Retina (tissue), 1 donor: ENCODE measurements around the gene SUCLG2.
A peak's percentile ranks its signal among the peaks of the same experiment; 100 is the strongest.

Experiments
- DNase-seq: peaks from one replicate; pipeline ENCODE4 v3.0.0-alpha.2; 2016

Gene SUCLG2

GRCh38 chr3:67497746-67498145 is 156.7 kb downstream of the SUCLG2 start:
- no peak for DNase-seq

GRCh38 chr3:67495751-67496150 is 158.7 kb downstream of the SUCLG2 start:
- no peak for DNase-seq

GRCh38 chr3:67493808-67494207 is 160.6 kb downstream of the SUCLG2 start:
- DNase-seq = no peak

GRCh38 chr3:67490658-67491057 is 163.8 kb downstream of the SUCLG2 start:
- DNase-seq = no peak

- DNase-seq = no peak
Measured at GRCh38 chr3:67489816-67490215, 164.6 kb downstream of the SUCLG2 start.

GRCh38 chr3:67487564-67488114 is 166.8 kb downstream of the SUCLG2 start:
- DNase-seq = no peak

DNA sequence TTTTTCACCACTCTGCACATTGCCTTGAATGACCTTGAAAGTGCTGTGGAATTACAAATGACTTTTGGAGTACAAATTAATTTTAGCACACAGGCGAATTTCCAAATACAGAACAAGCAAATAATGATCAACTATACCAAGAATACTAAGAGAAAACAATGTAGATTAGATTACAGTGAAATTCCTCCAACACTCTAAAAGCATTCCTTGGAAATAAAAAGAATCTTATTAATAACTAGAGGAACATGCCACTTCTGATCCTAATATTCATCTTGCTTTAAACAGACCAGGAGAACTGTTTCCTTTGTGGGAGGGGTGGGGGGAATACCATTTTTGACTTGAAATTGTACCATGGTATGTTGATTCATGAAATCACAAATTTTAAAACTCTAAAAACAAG is 167.5 kb downstream of the SUCLG2 start:
- DNase-seq = no peak

- no peak for DNase-seq
Measured at GRCh38 chr3:67484085-67484484, 170.3 kb downstream of the SUCLG2 start.

DNA sequence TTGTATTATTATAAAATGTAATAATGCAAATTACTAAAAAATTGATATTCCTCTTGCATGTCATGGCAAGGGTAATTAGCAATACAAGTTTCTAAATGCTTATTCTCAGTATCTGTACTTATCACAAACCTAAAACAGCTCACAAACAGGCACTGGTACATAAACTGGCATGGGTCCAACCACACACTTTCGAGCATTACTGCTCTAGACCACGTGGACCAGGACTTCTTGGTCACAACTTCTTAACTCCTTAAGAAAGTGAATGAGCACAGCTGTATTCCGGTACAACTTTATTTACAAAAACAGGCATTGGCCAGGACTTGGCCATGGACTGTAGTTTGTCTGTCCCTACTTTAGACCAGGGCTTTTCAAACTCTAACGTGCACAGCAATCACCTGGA is 173.3 kb downstream of the SUCLG2 start:
- no peak for DNase-seq

GRCh38 chr3:67478423-67478822 is 176.0 kb downstream of the SUCLG2 start:
- DNase-seq = no peak

- no peak for DNase-seq
Measured at GRCh38 chr3:67474311-67474710, 180.1 kb downstream of the SUCLG2 start.

- DNase-seq = no peak
Measured at GRCh38 chr3:67472674-67473201, 181.7 kb downstream of the SUCLG2 start.

DNA sequence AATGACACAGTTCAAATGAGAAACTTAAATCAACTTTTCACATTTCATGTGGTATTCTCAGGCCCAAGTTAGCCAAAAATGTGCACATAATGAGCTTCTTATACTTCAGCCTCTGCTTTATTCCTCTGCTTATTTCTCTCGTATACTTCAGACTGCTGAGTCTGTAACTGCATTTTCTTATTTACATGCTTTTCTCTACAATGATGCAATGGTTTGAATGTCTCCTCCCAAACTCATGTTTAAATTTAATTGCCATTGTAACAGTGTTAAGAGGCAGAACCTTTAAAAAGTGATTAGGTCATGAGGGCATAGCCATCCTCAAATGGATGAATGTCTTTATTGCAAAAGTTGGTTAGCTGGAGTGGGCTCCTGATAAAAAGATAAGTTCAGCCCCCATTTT is 184.2 kb downstream of the SUCLG2 start:
- no peak for DNase-seq

- DNase-seq = no peak
Measured at GRCh38 chr3:67468511-67468910, 185.9 kb downstream of the SUCLG2 start.

DNA sequence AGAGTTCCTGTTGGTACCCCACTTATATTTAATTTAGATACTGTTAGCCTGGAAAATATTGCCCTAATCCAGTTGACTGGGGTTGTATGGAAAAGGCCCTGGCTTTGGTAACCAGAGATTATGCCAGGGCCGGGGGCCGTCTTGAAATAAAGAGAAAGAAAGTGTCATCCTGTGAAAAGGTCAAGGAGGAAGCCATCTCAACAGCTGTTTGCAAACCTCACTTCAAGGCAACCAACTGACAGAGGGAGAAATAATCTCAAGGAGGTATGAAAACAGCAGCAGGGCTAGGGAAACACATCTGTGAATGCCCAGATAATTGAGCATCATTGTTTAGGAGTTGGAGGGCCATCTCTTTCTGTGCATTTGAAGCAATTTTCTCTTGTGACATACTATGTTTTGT is 190.8 kb downstream of the SUCLG2 start:
- no peak for DNase-seq

- no peak for DNase-seq
Measured at GRCh38 chr3:67462187-67462586, 192.2 kb downstream of the SUCLG2 start.

DNA sequence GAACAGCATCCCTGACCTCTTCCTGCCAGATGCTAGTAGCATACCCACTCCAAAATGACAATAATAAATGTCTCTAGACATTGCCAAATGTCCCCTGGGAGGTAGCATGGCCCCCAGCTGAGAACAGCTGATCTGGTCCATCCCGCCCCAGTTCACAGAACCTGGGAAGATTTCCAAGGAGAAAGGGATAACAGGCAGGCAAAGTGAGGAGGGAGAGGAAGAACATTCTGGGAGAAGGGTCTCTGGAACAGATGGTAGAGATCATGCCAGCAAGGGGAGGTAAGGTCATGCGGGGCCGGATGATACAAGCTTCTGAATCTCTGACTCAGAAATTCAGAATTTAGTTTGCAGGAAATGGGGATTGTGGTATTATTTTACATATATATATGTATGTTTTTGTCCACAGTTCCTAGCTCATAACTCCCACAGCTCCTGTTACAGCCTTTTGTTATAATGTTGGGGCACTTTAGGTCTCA is 192.7 kb downstream of the SUCLG2 start:
- peak; percentile 6 for DNase-seq

DNA sequence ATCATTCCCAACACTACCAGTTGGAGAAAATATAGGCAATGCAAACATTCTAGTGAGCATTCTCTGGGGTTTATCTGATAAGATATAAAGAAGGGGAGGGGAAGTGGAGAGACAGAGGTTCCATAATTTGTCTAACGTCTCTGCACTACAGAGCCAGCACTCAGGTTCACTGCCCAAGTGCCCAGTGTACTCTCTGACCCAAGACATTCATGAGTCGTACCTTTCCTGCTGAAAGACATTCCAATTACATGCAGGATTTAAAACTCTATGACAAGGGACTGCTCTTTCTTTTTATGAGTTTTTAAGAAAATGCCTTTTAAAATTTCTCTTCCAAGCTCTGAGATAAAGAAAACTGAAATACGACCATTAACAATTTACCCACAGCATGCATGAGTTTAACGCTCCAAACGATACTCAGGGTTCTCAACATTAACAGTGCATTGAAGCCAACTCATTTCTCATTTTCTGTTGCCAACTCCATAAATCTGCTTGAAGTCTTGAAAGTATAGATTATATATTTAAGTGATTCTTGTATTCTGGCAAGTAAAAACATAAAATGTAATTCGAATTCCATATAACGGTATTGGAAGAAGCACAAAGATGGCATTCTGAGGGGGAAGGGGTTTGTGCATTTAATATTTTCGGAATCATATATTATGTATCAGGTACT is 193.4 kb downstream of the SUCLG2 start:
- DNase-seq = no peak

DNA sequence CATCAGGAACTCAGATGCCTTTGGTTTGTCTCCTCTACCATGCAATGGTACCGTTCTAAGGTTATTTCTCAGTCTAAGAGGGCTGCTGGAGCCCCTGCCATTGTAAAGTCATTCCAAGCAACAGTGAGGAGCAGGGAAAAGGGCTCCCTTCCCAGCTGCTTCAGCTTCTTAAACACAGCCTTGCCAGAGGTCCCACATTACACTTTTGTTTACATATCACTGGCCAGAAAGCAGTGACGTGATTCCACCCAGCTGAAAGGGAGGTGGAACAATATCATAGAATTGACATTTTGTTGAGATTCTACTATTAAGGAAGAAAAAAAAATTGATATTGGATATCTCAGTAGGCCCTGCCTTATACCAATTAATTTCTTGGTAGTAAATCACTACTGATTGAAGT is 194.6 kb downstream of the SUCLG2 start:
- no peak for DNase-seq

GRCh38 chr3:67458896-67459530 is 195.4 kb downstream of the SUCLG2 start:
- peak; percentile 36 for DNase-seq

- DNase-seq = no peak
Measured at GRCh38 chr3:67458408-67458807, 196.0 kb downstream of the SUCLG2 start.

GRCh38 chr3:67453628-67454027 is 200.8 kb downstream of the SUCLG2 start:
- no peak for DNase-seq

DNA sequence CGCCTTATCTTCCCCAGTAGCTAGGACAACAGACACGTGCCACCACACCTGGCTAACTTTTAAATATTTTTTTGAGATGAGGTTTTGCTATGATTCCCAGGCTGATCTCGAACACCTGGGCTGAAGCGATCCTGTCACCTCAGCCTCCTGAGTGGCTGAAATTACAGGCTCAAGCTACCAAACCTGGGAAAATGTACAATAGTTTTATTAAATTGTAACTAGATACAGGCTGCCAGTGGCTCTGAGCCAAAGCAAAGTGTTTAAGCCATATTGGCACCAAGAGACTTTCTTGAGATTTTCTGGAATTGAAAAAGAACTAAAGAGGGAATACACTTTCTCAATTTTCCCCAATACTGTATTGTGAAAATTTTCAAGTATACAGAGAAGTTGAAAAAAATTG is 204.3 kb downstream of the SUCLG2 start:
- DNase-seq = no peak

DNA sequence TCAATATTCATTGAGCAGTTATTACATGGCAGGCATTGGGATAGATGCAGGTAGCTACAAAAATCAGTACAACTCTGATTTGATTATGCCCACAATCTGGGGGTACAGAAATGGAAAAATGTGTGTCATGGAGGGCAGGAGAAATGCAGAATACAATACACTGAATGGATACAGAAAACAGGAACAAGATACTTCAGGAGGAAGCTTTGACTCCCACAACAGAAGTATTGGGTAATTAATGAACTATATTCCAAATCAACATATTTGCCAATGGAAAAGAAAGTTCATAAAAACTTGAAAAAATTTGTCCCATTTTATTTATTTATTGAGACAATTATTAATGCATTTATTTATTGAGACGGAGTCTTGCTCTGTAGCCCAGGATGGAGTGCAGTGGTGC is 207.0 kb downstream of the SUCLG2 start:
- no peak for DNase-seq
